Sigmoid colon (tissue), 7 donors: Measurements from ENCODE around the gene TRAF7. TPM values are rescaled to one million over a fixed set of nuclear protein-coding genes. Genes with fewer than 3 reads are reported as not detected.

ENCODE experiments used
- DNase-seq: peaks from one replicate; pipeline ENCODE4 v3.0.0-alpha.2; 2019
- H3K27ac ChIP-seq, 4 donors: fragments of 200-600 bp; sonication (generic); one replicate each; pipeline ENCODE4 v1.5.1; 2016 to 2019; ENCODE audit warnings: mild to moderate bottlenecking in 1 of 4
- H3K27me3 ChIP-seq, 3 donors: fragments of 200-600 bp; sonication (generic); one replicate each; pipeline ENCODE4 v1.5.1; 2019; ENCODE audit warnings: mild to moderate bottlenecking in 1 of 3
- H3K36me3 ChIP-seq, 4 donors: fragments of 200-600 bp; sonication (generic); one replicate each; pipeline ENCODE4 v1.5.1; 2016 to 2019
- H3K4me1 ChIP-seq, 4 donors: fragments of 200-600 bp; sonication (generic); one replicate each; pipeline ENCODE4 v1.5.1; 2017 to 2019
- H3K4me3 ChIP-seq, 4 donors: fragments of 200-600 bp; sonication (generic); one replicate each; pipeline ENCODE4 v1.5.1; 2017 to 2019; ENCODE audit warnings: mild to moderate bottlenecking in 2 of 4, moderate library complexity in 1 of 4
- H3K9me3 ChIP-seq, 4 donors: fragments of 200-600 bp in 3 of 4; sonication (generic) in 3 of 4; one replicate each; pipeline versions ENCODE4 v1.5.1 to v1.6.1; 2013 to 2019
- EP300 ChIP-seq, 4 donors: sonication (generic); formaldehyde crosslinking; IDR thresholded peaks; one replicate each; pipeline ENCODE4 v1.6.1; 2017; ENCODE audit warnings: antibody characterized with exemption in 4 of 4
- POLR2A ChIP-seq, 2 donors: fragments of 450-650 bp; IDR thresholded peaks; one replicate each; pipeline ENCODE4 v1.6.1; 2016; ENCODE audit warnings: antibody characterized with exemption in 2 of 2, mild to moderate bottlenecking in 2 of 2, moderate library complexity in 2 of 2
- POLR2AphosphoS5 ChIP-seq, 4 donors: sonication (generic); formaldehyde crosslinking; IDR thresholded peaks; one replicate each; pipeline ENCODE4 v1.6.1; 2017; ENCODE audit warnings: antibody characterized with exemption in 4 of 4
- WGBS, 2 donors: extraction: QIAGEN DNeasy Blood & Tissue Kit; methylation state at CpG; one replicate each; pipeline ENCODE4 v1.1.7; 2013; 5-methylcytosine and 5-hydroxymethylcytosine counted together
- intact Hi-C: fragments of 100-400 bp; cut with DNase I; formaldehyde crosslinking; loops from one replicate; pipeline ENCODE4 v1.15.1; 2023
- polyA plus RNA-seq, 3 donors: library from polyadenylated mRNA; stranded (reverse); fragments of 200-250 nt; gene quantifications; one replicate each; pipeline ENCODE4 v1.2.3, GENCODE V29; 2013
- total RNA-seq, 4 donors: library from RNA; depleted of rRNA; stranded (reverse); fragments of >200 nt; gene quantifications; one replicate each; pipeline ENCODE4 v1.1.0, GENCODE V29; 2016
- TF ChIP-seq, protein P1 (sequence below), 4 experiments: fragments of 450-650 bp in 3 of 4; fragments of 200-600 bp in 1 of 4; IDR thresholded peaks; one replicate each; pipeline ENCODE4 v1.5.1; 2016 to 2019; ENCODE audit warnings: antibody characterized with exemption in 4 of 4, mild to moderate bottlenecking in 3 of 4, moderate library complexity in 2 of 4
- donor health status: healthy with polysubstance abuse.
- donor health status: Bipolar disorder and iron deficiency.
- donor health status: healthy.

TRAF7 gene
- total and polyA plus RNA-seq, 7 donors, result 30.3 to 65.1 (median 45.0) TPM

- DNase-seq, result no peak
- H3K27ac ChIP-seq, result no peak overlapping the region
- intact Hi-C loops, result no loop called here
- TF ChIP-seq POLR2A (IDR thresholded peaks at IDR 0.05) (no peak), POLR2AphosphoS5 (IDR thresholded peaks at IDR 0.05) (no peak), EP300 (IDR thresholded peaks at IDR 0.05) (no peak)
- TF ChIP-seq, protein P1, sequence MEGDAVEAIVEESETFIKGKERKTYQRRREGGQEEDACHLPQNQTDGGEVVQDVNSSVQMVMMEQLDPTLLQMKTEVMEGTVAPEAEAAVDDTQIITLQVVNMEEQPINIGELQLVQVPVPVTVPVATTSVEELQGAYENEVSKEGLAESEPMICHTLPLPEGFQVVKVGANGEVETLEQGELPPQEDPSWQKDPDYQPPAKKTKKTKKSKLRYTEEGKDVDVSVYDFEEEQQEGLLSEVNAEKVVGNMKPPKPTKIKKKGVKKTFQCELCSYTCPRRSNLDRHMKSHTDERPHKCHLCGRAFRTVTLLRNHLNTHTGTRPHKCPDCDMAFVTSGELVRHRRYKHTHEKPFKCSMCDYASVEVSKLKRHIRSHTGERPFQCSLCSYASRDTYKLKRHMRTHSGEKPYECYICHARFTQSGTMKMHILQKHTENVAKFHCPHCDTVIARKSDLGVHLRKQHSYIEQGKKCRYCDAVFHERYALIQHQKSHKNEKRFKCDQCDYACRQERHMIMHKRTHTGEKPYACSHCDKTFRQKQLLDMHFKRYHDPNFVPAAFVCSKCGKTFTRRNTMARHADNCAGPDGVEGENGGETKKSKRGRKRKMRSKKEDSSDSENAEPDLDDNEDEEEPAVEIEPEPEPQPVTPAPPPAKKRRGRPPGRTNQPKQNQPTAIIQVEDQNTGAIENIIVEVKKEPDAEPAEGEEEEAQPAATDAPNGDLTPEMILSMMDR (IDR thresholded peaks at IDR 0.05), result no peak
- H3K4me3 ChIP-seq, result no peak overlapping the region
- WGBS, 2 donors, result 93% methylated on average over 18 of the region's 18 CpGs
- peaks cover 30 to 61% (median 45%) of the 10 kb centered on the region in 4 donors for H3K36me3 ChIP-seq
- H3K27me3 ChIP-seq, result peaks cover 0 to 8% (median 0%) of the 10 kb centered on the region in 3 donors
- peaks cover 0 to 5% (median 0%) of the 10 kb centered on the region in 4 donors for H3K4me1 ChIP-seq
- no peaks in the 10 kb centered on the region for H3K9me3 ChIP-seq
Observed at GRCh38 chr16:2177101-2177500, 21.5 kb downstream of the TRAF7 start.

DNA sequence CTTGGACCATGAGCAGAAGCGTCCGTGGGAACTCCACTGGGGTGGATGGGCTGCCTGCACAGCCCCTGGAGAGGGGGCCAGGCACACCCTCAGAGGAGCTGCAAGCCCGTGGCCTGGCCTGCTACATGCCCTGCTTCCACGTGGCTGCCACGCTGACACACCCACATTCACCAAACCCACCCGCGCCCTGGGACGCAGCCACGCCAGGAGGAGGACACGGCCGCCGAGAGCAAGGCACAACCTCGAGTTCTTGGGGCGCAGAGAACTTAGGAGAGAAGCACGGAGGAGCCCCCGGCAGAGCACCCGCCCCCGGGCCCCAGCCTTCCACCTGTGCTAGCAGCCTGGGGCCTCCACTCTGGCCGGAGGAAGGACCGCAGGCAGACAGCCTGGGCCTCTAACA is 22.0 kb downstream of the TRAF7 start:
- DNase-seq, result no peak
- peaks cover 0 to 8% (median 0%) of the 10 kb centered on the region in 3 donors for H3K27me3 ChIP-seq
- H3K4me3 ChIP-seq, result no peak overlapping the region
- H3K9me3 ChIP-seq, result no peaks in the 10 kb centered on the region
- peaks cover 30 to 56% (median 45%) of the 10 kb centered on the region in 4 donors for H3K36me3 ChIP-seq
- 94 to 95% methylated on average over 20 of the region's 20 CpGs for WGBS, 2 donors
- peaks cover 0 to 5% (median 0%) of the 10 kb centered on the region in 4 donors for H3K4me1 ChIP-seq
- H3K27ac ChIP-seq, result no peak overlapping the region
- intact Hi-C loops, result no loop called here
- TF ChIP-seq POLR2A (IDR thresholded peaks at IDR 0.05), result no peak
- TF ChIP-seq, protein P1 (IDR thresholded peaks at IDR 0.05), result no peak
- TF ChIP-seq POLR2AphosphoS5 (IDR thresholded peaks at IDR 0.05), result no peak
- no peak for TF ChIP-seq EP300 (IDR thresholded peaks at IDR 0.05)

DNA sequence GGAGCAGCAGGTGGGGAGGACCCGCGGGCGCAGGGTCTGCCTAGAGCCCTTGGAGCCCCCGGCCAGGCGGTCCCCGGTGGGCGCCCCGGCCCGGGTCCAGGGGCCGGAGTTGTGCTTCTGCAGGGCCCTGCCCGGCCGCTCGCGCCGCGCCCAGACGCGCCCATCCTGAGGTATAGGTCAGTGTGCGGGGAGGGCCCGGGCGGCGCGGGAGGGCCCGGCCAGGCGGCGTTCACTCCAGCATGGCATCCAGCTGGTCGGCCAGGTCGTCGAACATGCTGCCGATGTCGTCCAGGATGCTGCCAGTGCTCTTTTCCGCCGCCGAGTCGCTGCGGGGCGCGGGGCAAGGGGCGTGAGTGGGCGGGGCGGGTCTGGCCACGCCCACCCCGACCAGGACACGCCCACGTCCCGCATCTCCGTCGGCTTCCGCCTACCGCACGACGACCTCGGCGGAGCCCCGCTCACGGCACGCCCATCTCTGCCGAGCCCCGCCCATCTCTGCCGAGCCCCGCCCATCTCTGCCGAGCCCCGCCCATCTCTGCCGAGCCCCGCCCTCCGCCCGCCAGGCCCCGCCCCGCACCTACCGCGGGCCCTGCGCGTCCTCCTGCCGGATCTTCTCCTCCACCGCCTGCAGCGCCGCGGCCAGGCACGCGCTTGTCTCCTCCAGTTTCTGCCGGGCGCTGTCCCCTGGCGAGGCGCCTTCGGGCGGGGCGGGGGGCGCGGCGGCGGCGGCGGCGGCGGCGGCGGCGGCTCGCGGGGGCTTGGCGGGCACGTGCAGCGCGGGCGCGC is 22.9 kb downstream of the TRAF7 start:
- H3K4me3 ChIP-seq, result no peak overlapping the region
- TF ChIP-seq POLR2AphosphoS5 (IDR thresholded peaks at IDR 0.05), result peak in 1 of 4 donors; percentile 14
- no peak for TF ChIP-seq EP300 (IDR thresholded peaks at IDR 0.05)
- H3K36me3 ChIP-seq, result peaks cover 30 to 46% (median 38%) of the 10 kb centered on the region in 4 donors
- H3K9me3 ChIP-seq, result no peaks in the 10 kb centered on the region
- DNase-seq, result no peak
- H3K4me1 ChIP-seq, result peaks cover 0 to 5% (median 0%) of the 10 kb centered on the region in 4 donors
- H3K27ac ChIP-seq, result no peak overlapping the region
- WGBS, 2 donors, result 39 to 53% methylated on average over 106 of the region's 106 CpGs
- intact Hi-C loops, result no loop called here
- peaks cover 0 to 8% (median 0%) of the 10 kb centered on the region in 3 donors for H3K27me3 ChIP-seq

GRCh38 chr16:2179107-2179501 is 23.5 kb downstream of the TRAF7 start:
- DNase-seq, result no peak
- WGBS, 2 donors, result 42 to 76% methylated on average over 50 of the region's 50 CpGs
- no peak for TF ChIP-seq POLR2AphosphoS5 (IDR thresholded peaks at IDR 0.05)
- no peak for TF ChIP-seq EP300 (IDR thresholded peaks at IDR 0.05)
- TF ChIP-seq, protein P1 (IDR thresholded peaks at IDR 0.05), result no peak
- TF ChIP-seq POLR2A (IDR thresholded peaks at IDR 0.05), result no peak
- H3K27ac ChIP-seq, result no peak overlapping the region
- intact Hi-C loops, result no loop called here
- peaks cover 26 to 41% (median 32%) of the 10 kb centered on the region in 4 donors for H3K36me3 ChIP-seq
- H3K4me3 ChIP-seq, result no peak overlapping the region
- H3K4me1 ChIP-seq, result peaks cover 0 to 5% (median 0%) of the 10 kb centered on the region in 4 donors
- no peaks in the 10 kb centered on the region for H3K9me3 ChIP-seq
- H3K27me3 ChIP-seq, result peaks cover 0 to 8% (median 0%) of the 10 kb centered on the region in 3 donors

- intact Hi-C loops, result no loop called here
- TF ChIP-seq, protein P1 (IDR thresholded peaks at IDR 0.05), result no peak
- TF ChIP-seq POLR2A (IDR thresholded peaks at IDR 0.05) (no peak), POLR2AphosphoS5 (IDR thresholded peaks at IDR 0.05) (no peak), EP300 (IDR thresholded peaks at IDR 0.05) (no peak)
- Histone ChIP-seq H3K4me1 (peaks cover 0 to 5% (median 0%) of the 10 kb centered on the region in 4 donors), H3K36me3 (peaks cover 21 to 36% (median 27%) of the 10 kb centered on the region in 4 donors), H3K27ac (no peak overlapping the region), H3K27me3 (peaks cover 0 to 8% (median 0%) of the 10 kb centered on the region in 3 donors), H3K4me3 (no peak overlapping the region), H3K9me3 (no peaks in the 10 kb centered on the region)
- WGBS, 2 donors, result 87 to 95% methylated on average over 31 of the region's 31 CpGs
- DNase-seq, result no peak
Observed at GRCh38 chr16:2179576-2179975, 24.0 kb downstream of the TRAF7 start.
